ENCODE data around the gene CUEDC1. TPM values are rescaled to one million over a fixed set of nuclear protein-coding genes. Genes with fewer than 3 reads are reported as not detected.
A peak's percentile ranks its signal among the peaks of the same experiment; 100 is the strongest.

The CUEDC1 gene
- total and polyA plus RNA-seq, 9 of the 15 experiments (the other 6 are each of a cell fraction or from before 2014, with no cell fraction given) = 0.20 to 4.1 (median 1.6) TPM; not detected in 1

DNA sequence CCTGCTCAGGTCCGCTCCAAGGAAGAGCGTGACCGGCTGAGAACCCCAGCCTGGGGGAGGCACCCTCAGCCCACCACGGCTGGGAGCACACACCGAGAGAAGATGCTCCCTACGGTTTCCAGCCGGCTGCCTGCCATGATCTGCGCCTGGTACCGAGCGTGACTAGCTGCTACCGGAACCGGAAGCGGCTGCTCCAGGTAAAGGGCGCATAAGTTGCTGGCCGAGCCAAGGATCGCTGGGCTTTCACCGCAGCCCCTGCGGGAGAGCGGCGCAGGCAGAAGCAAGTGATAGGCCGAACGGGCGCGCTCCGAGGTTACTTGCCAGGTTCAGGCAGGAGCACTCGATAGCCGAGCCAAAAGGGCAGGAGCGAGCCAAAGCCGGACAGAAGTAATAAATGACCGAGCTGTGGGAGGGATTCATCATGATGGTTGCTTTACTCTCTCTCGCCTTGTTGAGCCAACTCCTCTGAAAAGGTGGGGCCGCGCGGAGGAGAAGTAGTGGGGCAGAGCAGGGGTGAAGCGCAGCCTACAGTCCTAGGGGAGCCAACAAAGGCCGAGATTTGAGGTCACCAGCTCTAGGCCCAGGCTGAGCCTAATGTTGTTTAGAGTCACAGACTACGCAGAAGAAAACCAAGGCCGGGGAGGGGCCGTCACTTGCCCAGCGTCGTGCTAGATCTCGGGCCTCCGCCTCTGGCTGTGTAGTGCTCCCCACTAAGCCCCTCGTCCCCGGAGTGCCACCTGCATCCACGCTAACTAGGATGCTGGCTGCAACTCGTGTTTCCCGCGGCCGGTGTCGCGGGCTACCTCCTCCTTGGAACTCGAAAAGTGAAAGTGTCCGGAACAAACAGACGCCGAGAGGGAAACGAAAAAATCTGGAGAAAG, 105.1 kb downstream of the CUEDC1 start, which contains the start of gene MRPS23 (continued):
- no peak for TF ChIP-seq ZC3H11A (IDR thresholded peaks at IDR 0.05; ENCODE audit: low read depth, low read length)
- TF ChIP-seq POLR2G (IDR thresholded peaks at IDR 0.05; ENCODE audit: low read depth, low read length) = peak; percentile 87
- TF ChIP-seq DMBX1 (CRISPR knock-in tag; IDR thresholded peaks at IDR 0.05; ENCODE audit: borderline replicate concordance) = peak; percentile 36; the same call in 1 of the 2 replicates
- no peak for TF ChIP-seq MEIS2 (IDR thresholded peaks at IDR 0.05; ENCODE audit: partially characterized antibody)
- no peak for TF ChIP-seq ZSCAN29 (IDR thresholded peaks at IDR 0.05)
- no peak for TF ChIP-seq IFI16 (CRISPR knock-in tag; IDR thresholded peaks at IDR 0.05)
- TF ChIP-seq ZNF263 (CRISPR knock-in tag; IDR thresholded peaks at IDR 0.05; ENCODE audit: borderline replicate concordance) = peak; percentile 86
- peak; percentile 97 for TF ChIP-seq C11orf30 (IDR thresholded peaks at IDR 0.05; ENCODE audit: low read depth)
- no peak for TF ChIP-seq ZFP1 (CRISPR knock-in tag; IDR thresholded peaks at IDR 0.05)
- no peak for TF ChIP-seq ZNF146 (CRISPR knock-in tag; IDR thresholded peaks at IDR 0.05; ENCODE audit: unreplicated experiment)
- no peak for TF ChIP-seq TAF15 (IDR thresholded peaks at IDR 0.05; ENCODE audit: low read depth, low read length)
- TF ChIP-seq HNRNPUL1 (IDR thresholded peaks at IDR 0.05; ENCODE audit: low read length) = no peak
- TF ChIP-seq SRSF9 (IDR thresholded peaks at IDR 0.05; ENCODE audit: borderline replicate concordance, low read depth, low read length) = no peak
- TF ChIP-seq TEAD1 (CRISPR knock-in tag; IDR thresholded peaks at IDR 0.05) = peak in 1 of 2 experiments; percentile 56; a peak in 2 of 4 replicates
- TF ChIP-seq, protein P1, sequence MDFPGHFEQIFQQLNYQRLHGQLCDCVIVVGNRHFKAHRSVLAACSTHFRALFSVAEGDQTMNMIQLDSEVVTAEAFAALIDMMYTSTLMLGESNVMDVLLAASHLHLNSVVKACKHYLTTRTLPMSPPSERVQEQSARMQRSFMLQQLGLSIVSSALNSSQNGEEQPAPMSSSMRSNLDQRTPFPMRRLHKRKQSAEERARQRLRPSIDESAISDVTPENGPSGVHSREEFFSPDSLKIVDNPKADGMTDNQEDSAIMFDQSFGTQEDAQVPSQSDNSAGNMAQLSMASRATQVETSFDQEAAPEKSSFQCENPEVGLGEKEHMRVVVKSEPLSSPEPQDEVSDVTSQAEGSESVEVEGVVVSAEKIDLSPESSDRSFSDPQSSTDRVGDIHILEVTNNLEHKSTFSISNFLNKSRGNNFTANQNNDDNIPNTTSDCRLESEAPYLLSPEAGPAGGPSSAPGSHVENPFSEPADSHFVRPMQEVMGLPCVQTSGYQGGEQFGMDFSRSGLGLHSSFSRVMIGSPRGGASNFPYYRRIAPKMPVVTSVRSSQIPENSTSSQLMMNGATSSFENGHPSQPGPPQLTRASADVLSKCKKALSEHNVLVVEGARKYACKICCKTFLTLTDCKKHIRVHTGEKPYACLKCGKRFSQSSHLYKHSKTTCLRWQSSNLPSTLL (IDR thresholded peaks at IDR 0.05) = no peak
- TF ChIP-seq KLF1 (tag; IDR thresholded peaks at IDR 0.05) = peak; percentile 73; the same call in 1 of the 2 replicates
- peak; percentile 53; the same call in 1 of the 2 replicates for TF ChIP-seq ZNF584 (CRISPR knock-in tag; IDR thresholded peaks at IDR 0.05; ENCODE audit: low read depth)
- no peak for TF ChIP-seq WHSC1 (IDR thresholded peaks at IDR 0.05; ENCODE audit: low read length)
- TF ChIP-seq, protein P2, sequence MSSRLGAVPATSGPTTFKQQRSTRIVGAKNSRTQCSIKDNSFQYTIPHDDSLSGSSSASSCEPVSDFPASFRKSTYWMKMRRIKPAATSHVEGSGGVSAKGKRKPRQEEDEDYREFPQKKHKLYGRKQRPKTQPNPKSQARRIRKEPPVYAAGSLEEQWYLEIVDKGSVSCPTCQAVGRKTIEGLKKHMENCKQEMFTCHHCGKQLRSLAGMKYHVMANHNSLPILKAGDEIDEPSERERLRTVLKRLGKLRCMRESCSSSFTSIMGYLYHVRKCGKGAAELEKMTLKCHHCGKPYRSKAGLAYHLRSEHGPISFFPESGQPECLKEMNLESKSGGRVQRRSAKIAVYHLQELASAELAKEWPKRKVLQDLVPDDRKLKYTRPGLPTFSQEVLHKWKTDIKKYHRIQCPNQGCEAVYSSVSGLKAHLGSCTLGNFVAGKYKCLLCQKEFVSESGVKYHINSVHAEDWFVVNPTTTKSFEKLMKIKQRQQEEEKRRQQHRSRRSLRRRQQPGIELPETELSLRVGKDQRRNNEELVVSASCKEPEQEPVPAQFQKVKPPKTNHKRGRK (tag; IDR thresholded peaks at IDR 0.05) = no peak
- no peak for TF ChIP-seq RBM34 (IDR thresholded peaks at IDR 0.05; ENCODE audit: borderline replicate concordance, insufficient read depth, low read length)
- TF ChIP-seq U2AF1 (optimal IDR thresholded peaks at IDR 0.05; ENCODE audit: low read depth, low read length) = no peak
- no peak for TF ChIP-seq ZNF436 (CRISPR knock-in tag; IDR thresholded peaks at IDR 0.05)
- no peak for TF ChIP-seq FOS (IDR thresholded peaks at IDR 0.05; ENCODE audit: extremely low read depth, insufficient read length)
- no peak for TF ChIP-seq SP2 (IDR thresholded peaks at IDR 0.05; ENCODE audit: extremely low read depth, low read depth, low read length, poor library complexity, severe bottlenecking)
